Measurements from ENCODE around the gene SBF1. TPM values are rescaled to one million over a fixed set of nuclear protein-coding genes. Genes with fewer than 3 reads are reported as not detected.
"Not testable (repeated sequence)": the region's sequence is repeated elsewhere in the genome, so short reads cannot be mapped to it uniquely, and the experiment has no call there.

The SBF1 gene
- total RNA-seq, 5 donors from 2014 or later (not counting 1 experiment from before 2014, with no cell fraction given), result 193 to 318 (median 308) TPM

- Mint-ChIP-seq H3K9me3 (no peaks in the 10 kb centered on the region), H3K4me3 (no peak overlapping the region), H3K4me1 (no peaks in the 10 kb centered on the region), H3K27me3 (no peaks in the 10 kb centered on the region), H3K27ac (no peak overlapping the region), H3K36me3 (peaks cover 33% of the 10 kb centered on the region)
- DNase-seq (no peak), ATAC-seq (replicated peaks in 1 of 4) (no peak)
- WGBS (ENCODE audit: insufficient coverage), result 94% methylated on average over 3 of the region's 13 CpGs
- Histone ChIP-seq H3K27me3 (replicated peaks in 1 of 2; ENCODE audit: control insufficient read depth in 2 of 2, extremely low read depth in 1 of 2, insufficient read depth in 2 of 2, low read length in 1 of 2) (no peaks in the 10 kb centered on the region), H3K36me3 (ENCODE audit: control insufficient read depth in 2 of 2, extremely low read depth in 1 of 2, insufficient read depth in 1 of 2, low read length in 1 of 2) (peaks cover 38 to 83% of the 10 kb centered on the region in 2 donors), H3K9me3 (no peaks in the 10 kb centered on the region), H3K27ac (ENCODE audit: low read length) (no peak overlapping the region), H3K4me1 (ENCODE audit: control insufficient read depth in 1 of 2, extremely low read depth in 1 of 2, insufficient read depth in 2 of 2, low read length in 2 of 2) (no peaks in the 10 kb centered on the region), H3K4me3 (ENCODE audit: control insufficient read depth in 1 of 2, extremely low read depth in 1 of 2, low read length in 1 of 2) (no peak overlapping the region)
- ChIA-PET CTCF (interaction anchor here in 1 of 2 donors (0.6 kb wide), 1 partner anchor 139 kb away, joined by 3 read pairs; no protein-coding TSS in a partner anchor), POLR2A (interaction anchor here in 1 of 2 donors (0.8 kb wide), 1 partner anchor 11 kb away, joined by 5 read pairs; no protein-coding TSS in a partner anchor)
These were observed 57.2 kb downstream of the SBF1 start for GRCh38 chr22:50417411-50418210.

- no peak overlapping the region for H3K27ac Mint-ChIP-seq
- no peaks in the 10 kb centered on the region for H3K4me1 Mint-ChIP-seq
- 96% methylated on average over 5 of the region's 8 CpGs for WGBS (ENCODE audit: insufficient coverage)
- no peaks in the 10 kb centered on the region for H3K4me1 ChIP-seq (ENCODE audit: control insufficient read depth in 1 of 2, extremely low read depth in 1 of 2, insufficient read depth in 2 of 2, low read length in 2 of 2)
- H3K27ac ChIP-seq (ENCODE audit: low read length), result no peak overlapping the region
- no peaks in the 10 kb centered on the region for H3K9me3 Mint-ChIP-seq
- H3K36me3 Mint-ChIP-seq, result peaks cover 33% of the 10 kb centered on the region
- H3K36me3 ChIP-seq (ENCODE audit: control insufficient read depth in 2 of 2, extremely low read depth in 1 of 2, insufficient read depth in 1 of 2, low read length in 1 of 2), result peaks cover 38 to 77% of the 10 kb centered on the region in 2 donors
- no peak for DNase-seq
- no peaks in the 10 kb centered on the region for H3K27me3 Mint-ChIP-seq
- no peaks in the 10 kb centered on the region for H3K27me3 ChIP-seq (replicated peaks in 1 of 2; ENCODE audit: control insufficient read depth in 2 of 2, extremely low read depth in 1 of 2, insufficient read depth in 2 of 2, low read length in 1 of 2)
- ChIA-PET POLR2A (no interaction called here), CTCF (no interaction called here)
- H3K9me3 ChIP-seq, result no peaks in the 10 kb centered on the region
- H3K4me3 Mint-ChIP-seq, result no peak overlapping the region
- H3K4me3 ChIP-seq (ENCODE audit: control insufficient read depth in 1 of 2, extremely low read depth in 1 of 2, low read length in 1 of 2), result no peak overlapping the region
- no peak for ATAC-seq (replicated peaks in 1 of 4)
These were observed 57.8 kb downstream of the SBF1 start for GRCh38 chr22:50416996-50417395.

GRCh38 chr22:50415426-50415825 lies 59.4 kb downstream of the SBF1 start:
- Histone ChIP-seq H3K9me3 (no peaks in the 10 kb centered on the region), H3K4me1 (ENCODE audit: control insufficient read depth in 1 of 2, extremely low read depth in 1 of 2, insufficient read depth in 2 of 2, low read length in 2 of 2) (no peaks in the 10 kb centered on the region), H3K36me3 (ENCODE audit: control insufficient read depth in 2 of 2, extremely low read depth in 1 of 2, insufficient read depth in 1 of 2, low read length in 1 of 2) (peaks cover 42 to 68% of the 10 kb centered on the region in 2 donors), H3K27me3 (replicated peaks in 1 of 2; ENCODE audit: control insufficient read depth in 2 of 2, extremely low read depth in 1 of 2, insufficient read depth in 2 of 2, low read length in 1 of 2) (no peaks in the 10 kb centered on the region), H3K4me3 (ENCODE audit: control insufficient read depth in 1 of 2, extremely low read depth in 1 of 2, low read length in 1 of 2) (no peak overlapping the region), H3K27ac (ENCODE audit: low read length) (no peak overlapping the region)
- no peak for ATAC-seq (replicated peaks in 1 of 4)
- no peaks in the 10 kb centered on the region for H3K9me3 Mint-ChIP-seq
- H3K4me1 Mint-ChIP-seq, result no peaks in the 10 kb centered on the region
- no peak for DNase-seq
- peaks cover 29% of the 10 kb centered on the region for H3K36me3 Mint-ChIP-seq
- H3K4me3 Mint-ChIP-seq, result no peak overlapping the region
- no peaks in the 10 kb centered on the region for H3K27me3 Mint-ChIP-seq
- ChIA-PET CTCF (no interaction called here), POLR2A (interaction anchor here in 1 of 2 donors (0.6 kb wide), 2 partner anchors 10 to 159 kb away, joined by 3 read pairs; no protein-coding TSS in a partner anchor)
- whole genome bisulfite sequencing (ENCODE audit: insufficient coverage), result 92% methylated on average over 10 of the region's 12 CpGs
- H3K27ac Mint-ChIP-seq, result no peak overlapping the region

GRCh38 chr22:50414476-50415248 lies 60.2 kb downstream of the SBF1 start:
- ATAC-seq (replicated peaks in 1 of 4), result no peak
- H3K27me3 ChIP-seq (replicated peaks in 1 of 2; ENCODE audit: control insufficient read depth in 2 of 2, extremely low read depth in 1 of 2, insufficient read depth in 2 of 2, low read length in 1 of 2), result no peaks in the 10 kb centered on the region
- H3K36me3 Mint-ChIP-seq, result peaks cover 24% of the 10 kb centered on the region
- 97% methylated on average over 26 of the region's 31 CpGs for WGBS (ENCODE audit: insufficient coverage)
- H3K9me3 ChIP-seq, result no peaks in the 10 kb centered on the region
- H3K27ac Mint-ChIP-seq, result no peak overlapping the region
- H3K4me1 Mint-ChIP-seq, result no peaks in the 10 kb centered on the region
- DNase-seq, result no peak
- H3K4me3 ChIP-seq (ENCODE audit: control insufficient read depth in 1 of 2, extremely low read depth in 1 of 2, low read length in 1 of 2), result no peak overlapping the region
- H3K27ac ChIP-seq (ENCODE audit: low read length), result no peak overlapping the region
- no peaks in the 10 kb centered on the region for H3K4me1 ChIP-seq (ENCODE audit: control insufficient read depth in 1 of 2, extremely low read depth in 1 of 2, insufficient read depth in 2 of 2, low read length in 2 of 2)
- ChIA-PET CTCF (no interaction called here), POLR2A (interaction anchor here in 1 of 2 donors (0.6 kb wide), 1 partner anchor 160 kb away, joined by 3 read pairs; no protein-coding TSS in a partner anchor)
- H3K36me3 ChIP-seq (ENCODE audit: control insufficient read depth in 2 of 2, extremely low read depth in 1 of 2, insufficient read depth in 1 of 2, low read length in 1 of 2), result peaks cover 37 to 64% of the 10 kb centered on the region in 2 donors
- H3K4me3 Mint-ChIP-seq, result no peak overlapping the region
- no peaks in the 10 kb centered on the region for H3K9me3 Mint-ChIP-seq
- H3K27me3 Mint-ChIP-seq, result no peaks in the 10 kb centered on the region

- CTCF ChIA-PET, result not testable (repeated sequence)
- WGBS (ENCODE audit: insufficient coverage), result no CpG with 5 or more reads among the region's 9 CpGs
- H3K36me3 ChIP-seq (ENCODE audit: control insufficient read depth in 2 of 2, extremely low read depth in 1 of 2, insufficient read depth in 1 of 2, low read length in 1 of 2), result peaks cover 11 to 28% of the 10 kb centered on the region in 2 donors
These were observed 65.9 kb downstream of the SBF1 start for GRCh38 chr22:50408954-50409353.

GRCh38 chr22:50408311-50408710 lies 66.5 kb downstream of the SBF1 start:
- Histone ChIP-seq H3K4me1 (ENCODE audit: control insufficient read depth in 1 of 2, extremely low read depth in 1 of 2, insufficient read depth in 2 of 2, low read length in 2 of 2) (peaks cover 0 to 5% of the 10 kb centered on the region in 2 experiments), H3K9me3 (no peaks in the 10 kb centered on the region), H3K4me3 (ENCODE audit: control insufficient read depth in 1 of 2, extremely low read depth in 1 of 2, low read length in 1 of 2) (no peak overlapping the region), H3K36me3 (ENCODE audit: control insufficient read depth in 2 of 2, extremely low read depth in 1 of 2, insufficient read depth in 1 of 2, low read length in 1 of 2) (peaks cover 13 to 24% of the 10 kb centered on the region in 2 donors), H3K27ac (ENCODE audit: low read length) (no peak overlapping the region), H3K27me3 (replicated peaks in 1 of 2; ENCODE audit: control insufficient read depth in 2 of 2, extremely low read depth in 1 of 2, insufficient read depth in 2 of 2, low read length in 1 of 2) (no peaks in the 10 kb centered on the region)
- DNase-seq, result no peak
- H3K27me3 Mint-ChIP-seq, result no peaks in the 10 kb centered on the region
- no peaks in the 10 kb centered on the region for H3K9me3 Mint-ChIP-seq
- peaks cover 18% of the 10 kb centered on the region for H3K36me3 Mint-ChIP-seq
- ATAC-seq (replicated peaks in 1 of 4), result no peak
- no peak overlapping the region for H3K4me3 Mint-ChIP-seq
- WGBS (ENCODE audit: insufficient coverage), result 96% methylated on average over 4 of the region's 13 CpGs
- H3K27ac Mint-ChIP-seq, result no peak overlapping the region
- peaks cover 2 to 10% (median 8%) of the 10 kb centered on the region in 3 donors for H3K4me1 Mint-ChIP-seq
- POLR2A ChIA-PET, result no interaction called here
- CTCF ChIA-PET, result no interaction called here

More at GRCh38 chr22:50408954-50409353, 65.9 kb downstream of the SBF1 start:
- ATAC-seq (replicated peaks in 1 of 4); H3K27ac ChIP-seq (ENCODE audit: low read length); POLR2A ChIA-PET; H3K9me3 Mint-ChIP-seq; H3K27ac Mint-ChIP-seq; H3K4me3 ChIP-seq (ENCODE audit: control insufficient read depth in 1 of 2, extremely low read depth in 1 of 2, low read length in 1 of 2); H3K27me3 Mint-ChIP-seq; H3K4me1 ChIP-seq (ENCODE audit: control insufficient read depth in 1 of 2, extremely low read depth in 1 of 2, insufficient read depth in 2 of 2, low read length in 2 of 2); H3K9me3 ChIP-seq; H3K4me3 Mint-ChIP-seq; H3K27me3 ChIP-seq (replicated peaks in 1 of 2; ENCODE audit: control insufficient read depth in 2 of 2, extremely low read depth in 1 of 2, insufficient read depth in 2 of 2, low read length in 1 of 2); DNase-seq: not testable (repeated sequence)
- H3K36me3 Mint-ChIP-seq, result peaks cover 18% of the 10 kb centered on the region
- H3K4me1 Mint-ChIP-seq, result peaks cover 2 to 10% (median 4%) of the 10 kb centered on the region in 3 donors
